Testis (tissue), 2 donors: ENCODE results near the gene MAPRE3.

Experiments
- POLR2A ChIP-seq: fragments of 450-650 bp; IDR thresholded peaks from one replicate; pipeline ENCODE4 v1.6.1; 2017; ENCODE audit warnings: antibody characterized with exemption, mild to moderate bottlenecking, moderate library complexity
- TF ChIP-seq, protein P1 (sequence below), 3 experiments: fragments of 450-650 bp in 2 of 3; fragments of 200-600 bp in 1 of 3; sonication (generic) in 1 of 3; IDR thresholded peaks; one replicate each; pipeline ENCODE4 v1.5.1; 2016 to 2019; ENCODE audit warnings: antibody characterized with exemption in 3 of 3, mild to moderate bottlenecking in 2 of 3, moderate library complexity in 1 of 3

DNA sequence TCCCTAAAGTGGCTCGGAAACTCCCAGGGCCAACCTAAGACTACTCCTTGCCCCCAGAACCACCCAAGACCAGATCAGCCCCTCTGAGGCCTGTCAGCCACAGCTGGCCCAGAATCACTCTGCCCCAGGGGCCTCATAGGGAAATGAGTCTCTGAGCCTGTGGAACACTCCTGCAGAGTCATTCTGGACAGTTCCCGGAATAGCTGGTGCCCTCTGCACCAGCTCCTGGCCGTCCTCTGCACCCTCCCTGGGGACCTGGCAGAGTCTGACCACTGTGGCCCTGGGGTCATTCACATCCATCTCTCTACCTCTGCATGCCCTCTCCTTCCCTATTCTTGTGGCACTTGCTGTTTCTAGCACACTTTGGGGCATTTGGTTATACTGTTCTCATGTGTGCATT lies 47.7 kb downstream of the MAPRE3 start:
- TF ChIP-seq POLR2A = no peak
- TF ChIP-seq, protein P1, sequence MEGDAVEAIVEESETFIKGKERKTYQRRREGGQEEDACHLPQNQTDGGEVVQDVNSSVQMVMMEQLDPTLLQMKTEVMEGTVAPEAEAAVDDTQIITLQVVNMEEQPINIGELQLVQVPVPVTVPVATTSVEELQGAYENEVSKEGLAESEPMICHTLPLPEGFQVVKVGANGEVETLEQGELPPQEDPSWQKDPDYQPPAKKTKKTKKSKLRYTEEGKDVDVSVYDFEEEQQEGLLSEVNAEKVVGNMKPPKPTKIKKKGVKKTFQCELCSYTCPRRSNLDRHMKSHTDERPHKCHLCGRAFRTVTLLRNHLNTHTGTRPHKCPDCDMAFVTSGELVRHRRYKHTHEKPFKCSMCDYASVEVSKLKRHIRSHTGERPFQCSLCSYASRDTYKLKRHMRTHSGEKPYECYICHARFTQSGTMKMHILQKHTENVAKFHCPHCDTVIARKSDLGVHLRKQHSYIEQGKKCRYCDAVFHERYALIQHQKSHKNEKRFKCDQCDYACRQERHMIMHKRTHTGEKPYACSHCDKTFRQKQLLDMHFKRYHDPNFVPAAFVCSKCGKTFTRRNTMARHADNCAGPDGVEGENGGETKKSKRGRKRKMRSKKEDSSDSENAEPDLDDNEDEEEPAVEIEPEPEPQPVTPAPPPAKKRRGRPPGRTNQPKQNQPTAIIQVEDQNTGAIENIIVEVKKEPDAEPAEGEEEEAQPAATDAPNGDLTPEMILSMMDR (IDR thresholded peaks at IDR 0.05) = no peak
